A172 (cell line): Measurements from ENCODE around the gene ARHGEF1. TPM values are rescaled to one million over a fixed set of nuclear protein-coding genes. Genes with fewer than 3 reads are reported as not detected.
A peak's percentile ranks its signal among the peaks of the same experiment; 100 is the strongest.
"Not testable (repeated sequence)": the region's sequence is repeated elsewhere in the genome, so short reads cannot be mapped to it uniquely, and the experiment has no call there.

Experiments used
- DNase-seq: peaks from one replicate; pipeline ENCODE4 v3.0.0-alpha.2; 2015; ENCODE audit warnings: low spot score
- total RNA-seq: library from RNA; depleted of rRNA; stranded (reverse); fragments of >200 nt; shearing (Covaris generic); gene quantifications from 2 replicates; pipeline ENCODE4 v1.2.3, GENCODE V29; 2014

Gene ARHGEF1
- total RNA-seq, 1 experiment from 2014 or later, result 108 TPM

DNA sequence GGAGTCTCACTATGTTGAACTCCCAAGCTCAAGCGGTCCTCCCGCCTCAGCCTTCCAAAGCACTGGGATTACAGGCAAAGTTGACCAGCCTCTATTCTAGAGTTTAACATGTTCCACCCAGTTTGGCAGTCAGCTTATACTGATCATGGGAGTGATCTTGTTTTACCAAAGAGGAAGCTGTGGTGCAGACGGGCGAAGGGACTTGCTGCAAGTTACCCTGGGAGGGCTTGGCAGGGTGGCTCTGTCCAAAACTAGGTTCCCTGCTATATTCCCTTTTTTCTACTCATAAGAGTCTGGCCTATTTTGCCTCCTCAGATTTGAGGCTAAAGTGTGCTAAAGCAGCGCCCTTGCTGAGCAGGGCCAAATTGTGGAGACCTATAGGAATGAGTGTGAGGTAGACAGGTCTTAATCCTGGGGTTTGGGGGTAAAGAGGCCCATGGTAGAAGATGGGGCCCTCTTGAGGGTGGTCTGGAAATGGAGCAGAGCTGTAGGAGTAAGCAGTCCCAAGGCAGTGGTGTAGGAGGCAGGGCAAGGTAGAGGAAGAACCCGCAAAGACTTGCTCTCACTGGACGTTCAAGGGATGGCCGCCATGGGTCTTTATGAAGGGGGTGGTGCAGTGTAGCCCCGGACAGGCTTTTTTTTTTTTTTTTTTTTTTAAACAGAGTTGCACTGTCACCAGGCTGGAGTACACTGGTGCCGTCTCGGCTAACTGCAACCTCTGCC lies 19.6 kb upstream of the ARHGEF1 start:
- DNase-seq, result no peak

DNA sequence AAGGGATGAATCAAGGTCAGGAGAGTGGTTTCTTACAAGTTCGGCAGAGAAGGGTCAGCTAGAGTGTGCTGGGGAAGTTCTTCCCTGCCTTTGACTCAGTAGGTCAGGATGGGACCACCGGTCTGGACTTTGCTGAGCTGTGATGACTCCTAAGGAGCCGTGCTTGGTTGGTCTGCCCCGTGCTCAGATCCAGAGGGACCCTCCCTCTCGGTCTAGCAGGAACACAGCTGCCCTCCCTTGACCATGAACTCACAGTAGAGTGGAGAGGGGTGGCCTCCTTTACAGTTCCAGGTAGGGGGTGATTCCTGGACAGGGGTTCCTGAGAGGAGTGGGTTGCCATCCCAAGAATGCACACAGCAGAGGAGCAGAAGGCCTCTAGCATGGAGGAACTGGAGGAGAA lies 18.6 kb upstream of the ARHGEF1 start:
- no peak for DNase-seq

DNA sequence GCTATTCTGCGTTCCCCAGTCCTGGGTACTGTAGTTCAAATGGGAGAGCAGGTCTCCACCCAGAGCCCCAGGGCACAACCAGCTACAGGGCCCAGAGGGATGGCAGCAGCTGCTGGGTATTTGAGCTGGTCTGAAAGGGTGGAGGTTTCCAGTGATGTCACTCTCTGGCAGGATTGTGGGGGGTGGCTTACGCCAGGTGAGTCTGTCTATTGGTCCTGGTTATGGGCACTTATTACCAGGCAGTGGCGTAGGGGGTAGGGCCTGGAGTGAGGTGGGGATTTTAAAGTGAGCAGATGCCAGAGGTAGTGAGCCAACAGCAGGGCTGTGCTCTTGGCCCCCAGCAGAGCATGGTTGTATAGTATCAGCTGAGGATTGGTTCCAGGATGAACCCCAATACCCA lies 16.7 kb upstream of the ARHGEF1 start:
- DNase-seq, result no peak

DNA sequence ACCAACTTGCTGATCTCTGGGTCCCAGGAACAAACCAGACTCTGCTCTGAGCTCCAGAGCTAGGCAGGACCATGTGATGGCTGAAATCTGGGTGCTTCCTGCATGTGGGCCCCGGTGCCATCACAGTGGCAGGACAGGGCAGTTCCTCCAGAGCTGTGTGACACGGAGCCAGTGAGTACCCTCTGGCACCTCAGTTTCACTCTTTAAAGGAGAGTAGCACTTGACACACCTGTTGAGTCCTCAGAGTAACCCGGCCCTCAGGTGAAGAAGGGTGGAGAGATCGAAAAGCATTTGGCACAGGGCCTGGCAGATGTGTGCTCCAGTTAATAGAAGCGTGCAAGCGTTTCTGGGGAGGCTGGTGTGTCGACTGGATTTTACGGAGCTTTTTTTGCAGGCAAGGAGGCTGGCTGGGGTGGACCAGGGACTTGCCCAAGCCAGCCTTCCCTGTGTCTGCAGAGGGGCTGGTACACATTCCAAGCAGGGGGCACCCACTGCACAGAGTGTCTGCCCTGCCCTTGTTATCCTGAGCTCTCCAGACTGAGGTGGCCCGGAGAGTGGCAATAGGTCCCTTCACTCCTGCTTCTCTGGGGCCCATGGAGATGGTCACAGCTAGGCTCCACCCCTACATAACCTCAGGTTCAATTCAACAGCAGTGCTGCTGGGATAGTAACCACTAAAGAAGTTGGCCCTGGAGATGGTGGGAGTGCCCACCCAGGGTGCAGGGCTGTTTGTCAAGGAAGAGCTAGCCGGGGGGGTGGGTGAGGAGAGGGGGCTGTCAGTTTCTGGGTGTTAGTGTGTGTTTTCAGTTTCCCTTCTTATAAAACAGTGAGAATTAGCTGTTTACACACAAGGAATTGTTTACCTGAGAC lies 14.6 kb upstream of the ARHGEF1 start:
- no peak for DNase-seq

DNA sequence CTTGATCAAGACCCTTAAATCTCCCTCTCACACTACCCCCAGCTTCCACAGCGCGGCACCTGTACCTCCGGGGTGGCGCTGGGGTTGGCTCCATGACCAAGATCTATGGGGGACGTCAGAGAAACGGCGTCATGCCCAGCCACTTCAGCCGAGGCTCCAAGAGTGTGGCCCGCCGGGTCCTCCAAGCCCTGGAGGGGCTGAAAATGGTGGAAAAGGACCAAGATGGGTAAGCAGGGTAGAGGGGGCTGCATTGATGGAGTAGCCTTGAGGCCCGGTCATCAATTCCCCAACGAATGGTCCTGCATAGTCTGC lies 14.0 kb upstream of the ARHGEF1 start:
- no peak for DNase-seq

DNA sequence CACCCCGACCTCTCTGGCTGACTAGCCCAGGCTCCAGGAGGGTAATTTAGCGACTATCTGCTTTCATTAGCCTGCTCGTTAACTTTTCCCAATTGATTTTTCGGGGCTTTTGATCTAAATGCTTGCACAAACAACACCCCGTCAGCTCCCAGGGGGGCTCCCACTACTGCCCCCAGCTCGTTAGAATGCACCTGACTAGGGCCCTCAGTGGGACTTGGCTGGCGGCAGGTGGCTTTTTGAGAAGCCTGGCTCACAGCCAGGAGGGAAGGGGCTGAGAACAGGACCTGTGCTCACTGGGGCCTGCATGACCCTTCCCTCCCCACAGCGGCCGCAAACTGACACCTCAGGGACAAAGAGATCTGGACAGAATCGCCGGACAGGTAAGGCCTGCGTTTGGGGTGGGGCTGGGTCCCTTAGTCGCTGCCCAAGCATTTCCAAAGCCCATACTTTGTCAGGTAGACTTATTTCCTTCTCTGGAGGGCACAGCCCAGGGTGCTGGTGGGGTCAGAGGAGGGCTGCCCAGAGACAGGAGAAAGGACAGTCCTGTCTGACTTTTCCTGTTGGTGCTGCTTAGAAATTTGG lies 13.5 kb upstream of the ARHGEF1 start:
- no peak for DNase-seq

DNA sequence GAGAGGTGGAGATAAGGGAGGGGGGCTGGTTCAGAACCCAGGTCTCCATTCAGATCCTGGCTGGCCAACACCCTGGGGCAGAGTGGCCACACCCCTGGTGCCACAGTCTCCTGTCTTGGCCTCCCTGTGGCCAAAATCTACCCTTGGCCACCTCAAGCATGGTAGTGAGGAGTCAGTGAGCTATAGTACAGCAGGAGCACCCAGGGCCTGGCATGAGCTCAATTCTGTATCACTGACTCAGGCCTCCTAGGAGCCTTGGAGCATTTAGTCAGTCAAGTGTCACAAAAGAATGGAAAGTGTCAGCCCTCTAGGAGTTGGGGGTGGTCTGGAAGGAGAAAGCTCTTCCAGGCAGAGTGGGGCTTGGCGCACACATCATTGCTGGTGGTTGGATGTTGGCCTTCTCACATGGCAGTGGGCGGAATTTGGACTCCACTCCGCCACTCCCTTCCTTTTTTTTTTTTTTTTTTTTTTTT lies 12.5 kb upstream of the ARHGEF1 start:
- DNase-seq, result peak; percentile 62

DNA sequence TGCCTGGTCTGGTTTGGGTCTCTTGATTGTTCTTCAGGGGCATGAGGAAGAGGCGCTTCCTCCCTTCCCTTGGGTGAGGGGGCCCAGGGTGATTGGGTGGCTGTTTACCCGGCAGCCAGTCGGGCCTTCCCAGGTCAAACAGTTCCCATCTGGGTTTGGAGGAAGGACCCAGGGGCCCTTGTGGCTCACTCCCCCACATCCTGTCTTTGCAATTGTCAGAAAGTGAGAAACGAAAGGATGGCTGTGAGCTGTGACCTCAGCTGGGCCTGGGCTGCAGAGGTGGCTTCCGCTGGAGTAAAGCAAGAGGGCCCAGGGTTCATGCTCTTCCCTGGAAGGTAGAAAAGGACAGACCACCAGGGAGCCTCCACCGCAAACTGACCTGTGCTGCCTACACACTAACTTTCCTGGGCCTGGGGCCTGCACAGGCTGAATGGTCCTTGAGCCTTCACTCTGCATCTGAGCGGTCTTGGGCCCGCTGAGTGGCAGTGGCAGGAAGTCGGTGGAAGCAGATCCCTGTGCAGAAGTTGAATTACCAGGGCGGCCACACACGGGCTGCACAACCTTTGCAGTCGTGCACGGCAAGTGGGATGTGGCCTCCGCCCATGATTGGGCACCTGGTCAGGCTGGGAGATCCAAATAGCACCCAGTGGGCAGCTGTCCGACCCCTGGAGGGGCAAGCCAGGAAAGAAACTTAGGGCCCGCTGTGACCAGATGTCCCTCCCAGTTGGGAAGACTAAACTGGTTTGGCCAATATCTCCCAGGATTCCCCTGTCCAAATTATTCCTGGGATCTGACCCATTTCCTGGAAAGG lies 11.2 kb upstream of the ARHGEF1 start:
- no peak for DNase-seq

DNA sequence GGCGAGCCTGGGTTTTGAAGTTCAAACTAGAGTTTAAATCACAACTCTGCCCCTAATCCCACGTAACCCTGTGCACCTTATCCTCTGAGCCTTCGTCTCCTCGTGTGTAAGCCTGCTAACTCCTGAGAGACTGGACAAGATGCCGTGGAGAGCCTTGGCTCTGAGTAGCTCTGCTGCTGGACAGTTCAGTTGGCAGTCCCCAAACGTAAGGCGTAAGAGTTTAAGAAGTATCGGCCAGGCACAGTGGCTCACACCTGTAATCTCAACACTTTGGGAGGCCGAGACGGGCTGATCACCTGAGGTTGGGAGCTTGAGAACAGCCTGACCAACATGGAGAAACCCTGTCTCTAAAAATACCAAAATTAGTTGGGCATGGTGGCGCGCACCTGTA lies 10.6 kb upstream of the ARHGEF1 start:
- DNase-seq, result no peak

DNA sequence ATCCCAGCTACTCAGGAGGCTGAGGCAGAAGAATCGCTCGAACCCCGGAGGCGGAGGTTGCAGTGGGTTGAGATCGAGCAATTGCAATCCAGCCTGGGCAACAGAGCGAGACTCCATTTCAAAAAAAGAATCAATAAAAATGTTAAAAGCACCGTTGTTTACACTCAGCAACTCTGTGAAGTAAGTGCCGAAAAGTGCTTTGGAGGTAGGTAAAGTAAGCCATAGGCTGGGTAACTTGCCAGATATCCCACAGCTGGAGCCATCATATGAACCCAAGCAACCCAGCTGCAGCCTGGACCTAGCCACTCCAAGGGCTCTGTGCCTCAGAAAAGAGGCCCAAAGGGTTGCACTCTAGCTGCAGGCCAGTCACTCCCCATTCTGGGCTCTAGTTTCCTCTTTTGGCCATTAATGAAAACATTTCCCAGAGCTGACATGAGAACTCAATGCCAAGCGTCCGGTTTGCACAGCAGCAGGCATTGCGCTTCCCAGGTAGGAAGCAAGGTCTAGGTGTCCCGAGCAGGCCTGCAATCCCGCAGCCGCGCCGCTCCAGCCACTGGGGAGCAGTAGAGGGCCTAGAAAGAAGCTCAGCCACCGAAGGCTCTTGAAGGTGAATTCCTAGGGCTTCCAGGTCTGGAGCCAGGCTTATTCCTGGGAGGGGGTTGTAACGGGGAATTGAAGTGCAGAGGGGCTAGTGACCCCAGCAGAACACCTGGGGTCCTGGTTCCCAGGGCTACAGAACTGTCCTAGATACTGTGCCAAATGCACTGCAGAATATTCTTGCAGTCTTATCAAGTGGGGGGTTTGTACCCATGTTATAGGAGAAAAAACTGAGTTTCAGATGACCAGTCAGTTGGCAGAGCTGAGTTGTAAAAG lies 10.0 kb upstream of the ARHGEF1 start:
- peak; percentile 70 for DNase-seq

DNA sequence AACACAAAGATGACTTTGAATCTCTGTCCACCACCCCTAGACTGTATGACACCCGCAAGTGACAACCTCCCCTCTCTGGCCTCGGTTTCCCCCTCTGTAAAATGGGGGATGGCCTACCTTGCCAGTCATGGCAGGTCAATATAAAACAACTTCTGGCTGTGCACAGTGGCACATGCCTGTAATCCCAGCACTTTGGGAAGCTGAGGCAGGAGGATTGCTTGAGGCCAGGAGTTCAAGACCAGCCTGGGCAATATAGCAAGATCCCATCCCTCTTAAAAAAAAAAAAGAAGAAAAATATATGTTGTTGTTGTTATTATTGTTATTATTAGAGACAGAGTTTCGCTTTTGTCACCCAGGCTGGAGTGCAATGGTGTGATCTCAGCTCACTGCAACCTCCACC lies 7.0 kb upstream of the ARHGEF1 start:
- DNase-seq, result not testable (repeated sequence)

DNA sequence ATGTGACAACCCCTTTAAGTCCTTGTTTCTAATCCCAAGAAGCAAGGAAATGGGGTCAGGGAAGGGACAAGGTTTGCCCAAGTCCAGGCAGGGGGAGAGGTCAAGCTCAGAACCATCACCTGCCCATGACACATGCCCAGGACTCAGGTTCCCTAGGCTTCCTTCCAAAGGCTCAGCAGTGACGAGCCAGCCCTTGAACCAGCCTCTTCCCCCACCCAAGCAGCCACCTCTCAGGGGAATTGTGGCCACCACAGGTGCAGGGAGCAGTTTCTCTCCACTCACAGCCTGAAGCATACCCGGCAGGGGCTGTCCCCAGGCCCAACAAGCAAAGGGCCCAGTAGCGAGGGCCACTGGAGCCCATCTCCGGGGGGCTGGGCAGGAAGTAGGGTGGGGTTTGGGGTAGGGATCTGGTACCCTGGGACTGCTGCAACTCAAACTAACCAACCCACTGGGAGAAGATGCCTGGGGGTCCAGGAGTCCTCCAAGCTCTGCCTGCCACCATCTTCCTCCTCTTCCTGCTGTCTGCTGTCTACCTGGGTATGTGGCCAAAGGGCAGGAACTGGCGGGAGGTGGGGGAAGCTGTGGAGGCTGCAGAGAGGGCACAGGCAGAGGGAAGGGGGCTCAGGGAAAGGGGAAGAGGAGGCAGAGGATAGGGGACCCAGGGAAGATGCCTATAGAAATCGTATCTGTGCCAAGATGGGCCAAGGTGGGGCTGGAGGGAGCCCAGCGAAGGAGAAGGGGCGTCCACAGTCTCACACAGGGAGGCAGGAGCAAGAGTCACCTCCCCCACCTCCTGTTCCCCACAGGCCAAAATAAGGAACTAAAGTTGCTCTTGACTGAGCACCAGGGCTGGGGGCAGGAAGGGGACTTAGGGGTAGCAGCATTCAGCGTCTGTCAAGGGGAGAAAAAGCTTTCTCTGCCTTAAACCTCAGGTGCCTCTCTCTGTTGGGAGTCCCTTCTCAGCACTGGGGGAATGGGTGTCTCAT lies 5.8 kb upstream of the ARHGEF1 start, which contains the start of gene CD79A:
CD79A (plus strand) TSS at position 433 of the 986 bp plus-strand sequence; CDS start at position 459, 26 bp downstream.
- no peak for DNase-seq

DNA sequence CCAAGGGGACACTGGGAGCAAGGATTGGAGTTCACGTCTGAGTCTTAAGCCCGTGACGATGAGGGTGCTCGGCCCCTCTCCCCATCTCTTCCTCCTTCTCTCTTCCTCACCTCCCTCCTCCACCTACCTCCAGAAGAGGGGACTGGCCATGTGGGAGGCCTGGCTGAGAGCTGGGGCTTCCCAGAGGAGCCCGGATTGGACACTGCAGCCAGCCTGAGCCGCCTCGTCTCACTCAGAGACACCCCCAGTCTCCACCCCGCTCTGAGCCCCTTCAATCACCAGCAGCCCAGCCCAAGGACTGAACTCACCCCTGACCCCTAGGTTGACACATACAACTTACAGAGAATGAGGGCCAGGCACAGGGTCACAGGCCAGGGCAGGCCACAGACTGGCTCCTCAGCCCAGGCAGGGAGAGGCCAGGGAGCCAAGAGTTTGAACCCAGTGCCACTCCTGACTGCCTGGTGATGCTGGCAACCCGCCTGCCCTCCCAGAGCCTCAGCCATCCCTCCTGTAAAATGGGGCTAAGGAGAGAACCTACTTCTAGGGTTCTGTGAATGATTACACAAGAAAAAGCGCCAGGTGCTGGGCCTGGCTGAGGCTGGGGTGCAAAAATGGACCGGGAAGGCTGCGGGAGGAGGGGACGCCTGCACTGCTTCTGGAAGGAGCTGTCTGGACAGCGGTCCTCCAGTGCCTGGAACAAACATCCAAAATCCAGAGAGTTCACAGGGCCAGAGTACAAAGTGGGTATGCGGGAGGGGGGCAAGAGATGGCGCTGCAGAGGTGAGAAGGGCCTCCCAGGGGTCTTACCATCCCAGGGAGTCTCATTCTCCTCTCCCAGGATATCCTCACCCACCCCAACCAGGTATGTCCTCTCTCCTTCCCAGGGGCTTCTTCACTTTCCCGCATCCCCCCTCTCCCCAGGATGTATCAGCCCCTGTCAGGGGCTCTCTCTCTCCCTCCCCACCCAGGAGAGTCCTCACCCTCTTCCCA lies 4.8 kb upstream of the ARHGEF1 start:
- no peak for DNase-seq

DNA sequence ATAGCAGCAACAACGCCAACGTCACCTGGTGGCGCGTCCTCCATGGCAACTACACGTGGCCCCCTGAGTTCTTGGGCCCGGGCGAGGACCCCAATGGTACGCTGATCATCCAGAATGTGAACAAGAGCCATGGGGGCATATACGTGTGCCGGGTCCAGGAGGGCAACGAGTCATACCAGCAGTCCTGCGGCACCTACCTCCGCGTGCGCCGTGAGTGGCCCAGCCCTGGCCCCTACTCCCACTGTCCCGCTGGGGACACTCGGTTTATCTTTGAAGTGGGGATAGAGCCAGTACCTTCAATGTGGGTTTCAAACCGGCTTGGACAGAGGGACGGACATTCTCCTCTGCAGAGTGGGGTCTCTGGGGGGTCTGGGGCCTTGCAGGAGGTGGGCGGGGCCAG lies 3.9 kb upstream of the ARHGEF1 start:
- no peak for DNase-seq

DNA sequence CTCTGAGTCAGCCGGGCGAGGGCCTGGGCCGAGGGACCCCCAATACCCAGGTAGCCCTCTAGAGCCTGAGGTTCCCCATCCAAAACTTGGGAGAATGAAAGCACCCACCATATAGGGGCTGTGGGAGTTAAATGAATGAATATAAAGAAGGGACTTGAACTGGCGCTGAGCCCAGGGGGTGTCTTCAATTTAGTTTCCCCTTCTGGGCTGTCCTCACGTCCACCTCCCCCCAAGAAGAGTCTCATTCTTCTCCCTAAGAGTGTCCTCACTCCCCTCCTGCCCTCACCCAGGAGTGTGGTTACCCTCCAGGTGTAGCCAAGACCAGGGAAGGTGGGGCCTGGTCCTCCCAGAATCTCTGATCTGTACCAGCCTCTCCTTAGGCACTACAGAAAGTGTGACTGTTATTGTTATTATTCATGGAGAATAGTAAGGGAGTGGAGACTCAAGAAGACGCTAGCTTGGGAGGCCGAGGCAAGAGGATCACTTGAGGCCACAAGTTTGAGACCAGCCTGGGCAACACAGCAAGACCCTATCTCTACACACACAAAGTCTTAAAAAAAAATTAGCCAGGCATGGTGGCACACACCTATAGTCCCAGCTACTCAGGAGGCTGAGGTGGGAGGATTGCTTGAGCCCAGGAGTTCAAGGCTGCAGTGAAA lies 3.2 kb upstream of the ARHGEF1 start:
- no peak for DNase-seq

DNA sequence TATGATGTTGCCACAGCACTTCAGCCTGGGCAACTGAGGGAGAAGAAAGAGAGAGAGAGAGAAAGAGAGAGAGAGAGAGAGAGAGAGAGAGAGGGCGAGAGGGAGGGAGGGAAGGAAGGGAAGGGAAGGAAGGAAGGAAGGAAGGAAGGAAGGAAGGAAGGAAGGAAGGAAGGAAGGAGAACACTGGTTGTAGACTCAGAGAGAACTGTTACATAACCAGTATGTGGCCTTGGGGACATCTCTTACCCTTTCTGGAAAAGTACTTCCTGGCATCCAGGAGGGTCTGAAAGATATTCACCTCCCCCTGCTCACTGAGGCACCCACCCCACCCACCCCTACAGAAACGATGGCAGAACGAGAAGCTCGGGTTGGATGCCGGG lies 2.7 kb upstream of the ARHGEF1 start:
- DNase-seq, result no peak

DNA sequence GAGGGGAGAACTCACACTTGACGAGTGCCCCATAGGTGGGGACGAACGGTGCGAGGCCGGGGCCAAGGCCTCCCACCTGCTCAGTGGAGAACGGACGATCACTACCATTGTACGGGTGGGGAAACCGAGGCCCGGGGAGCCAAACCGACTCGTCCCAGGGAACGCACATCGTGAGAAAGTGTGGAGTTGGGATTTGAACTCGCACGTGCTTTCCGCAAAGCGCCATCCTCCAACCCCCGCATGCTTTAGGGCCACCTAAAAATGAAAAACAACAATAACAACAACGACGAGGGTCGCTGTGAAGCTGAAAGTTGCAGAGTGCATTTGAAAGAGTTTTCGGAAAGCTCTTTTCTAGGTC lies 458 bp downstream of the ARHGEF1 start:
- DNase-seq, result no peak
